GM21447 (cell line): ENCODE results near the gene RFXANK.

ENCODE experiments used
- ATAC-seq: cut with Tn5 transposase; IDR thresholded peaks from one replicate; pipeline ENCODE4 v1.9.1; 2021; ENCODE audit not compliant: unreplicated experiment

The RFXANK gene

GRCh38 chr19:19226663-19227062 is 34.6 kb downstream of the RFXANK start:
- no peak for ATAC-seq

DNA sequence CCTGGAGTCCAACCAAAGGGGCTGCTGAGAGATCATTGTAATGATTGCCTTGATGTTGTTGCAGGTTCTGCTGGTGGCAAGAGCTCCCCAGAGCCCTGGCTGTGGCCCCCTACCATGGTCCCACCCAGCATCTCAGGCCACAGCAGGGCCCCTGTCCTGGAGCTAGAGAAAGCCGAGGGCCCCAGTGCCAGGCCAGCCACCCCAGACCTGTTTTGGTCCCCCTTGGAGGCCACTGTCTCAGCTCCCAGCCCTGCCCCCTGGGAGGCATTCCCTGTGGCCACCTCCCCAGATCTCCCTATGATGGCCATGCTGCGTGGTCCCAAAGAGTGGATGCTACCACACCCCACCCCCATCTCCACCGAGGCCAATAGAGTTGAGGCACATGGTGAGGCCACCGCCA is 35.2 kb downstream of the RFXANK start:
- ATAC-seq, result no peak

DNA sequence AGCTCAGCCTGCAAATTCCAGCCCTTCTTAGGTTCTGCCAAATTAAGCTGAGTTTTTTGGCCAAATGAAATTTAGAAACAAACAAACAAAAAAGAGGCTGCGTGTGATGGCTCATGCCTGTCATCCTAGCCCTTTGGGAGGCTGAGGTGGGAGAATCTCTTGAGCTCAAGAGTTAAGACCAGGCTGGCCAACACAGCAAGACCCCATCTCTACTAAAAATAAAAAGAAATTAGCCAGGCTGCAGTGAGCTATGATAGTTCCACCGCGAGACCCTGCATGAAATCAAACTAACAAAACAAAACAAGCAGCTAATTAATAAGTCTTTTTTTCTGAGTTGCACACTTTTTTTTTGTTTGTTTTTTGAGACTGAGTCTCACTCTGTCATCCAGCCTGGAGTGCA is 37.6 kb downstream of the RFXANK start:
- no peak for ATAC-seq

- ATAC-seq, result no peak
Observed at GRCh38 chr19:19230999-19231398, 38.9 kb downstream of the RFXANK start.

DNA sequence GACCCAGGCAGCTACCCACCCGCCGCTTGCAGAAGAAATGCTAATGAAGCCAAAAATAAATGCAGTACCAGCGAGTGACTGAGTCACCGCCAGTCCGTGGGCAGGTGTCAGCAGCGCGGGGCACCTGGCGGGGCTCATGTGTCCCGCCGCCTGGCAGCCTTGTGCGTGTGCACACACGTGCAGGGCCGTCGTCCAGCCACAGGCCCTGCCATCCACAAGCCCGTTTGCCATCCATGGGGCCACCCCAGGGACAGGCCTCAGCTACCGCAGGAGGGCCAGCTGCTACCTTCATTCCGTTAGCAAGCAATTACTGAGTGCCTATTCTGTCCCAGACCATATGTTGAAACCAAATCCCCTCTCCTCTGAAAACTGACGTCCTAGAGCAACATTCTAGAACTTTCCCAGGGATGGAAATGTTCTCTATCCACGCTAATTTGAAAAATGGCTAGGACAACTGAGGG is 40.2 kb downstream of the RFXANK start:
- ATAC-seq, result no peak

GRCh38 chr19:19234220-19234816 is 42.3 kb downstream of the RFXANK start:
- ATAC-seq, result no peak

GRCh38 chr19:19236173-19236572 is 44.1 kb downstream of the RFXANK start:
- no peak for ATAC-seq

GRCh38 chr19:19238126-19238894 is 46.3 kb downstream of the RFXANK start:
- no peak for ATAC-seq

DNA sequence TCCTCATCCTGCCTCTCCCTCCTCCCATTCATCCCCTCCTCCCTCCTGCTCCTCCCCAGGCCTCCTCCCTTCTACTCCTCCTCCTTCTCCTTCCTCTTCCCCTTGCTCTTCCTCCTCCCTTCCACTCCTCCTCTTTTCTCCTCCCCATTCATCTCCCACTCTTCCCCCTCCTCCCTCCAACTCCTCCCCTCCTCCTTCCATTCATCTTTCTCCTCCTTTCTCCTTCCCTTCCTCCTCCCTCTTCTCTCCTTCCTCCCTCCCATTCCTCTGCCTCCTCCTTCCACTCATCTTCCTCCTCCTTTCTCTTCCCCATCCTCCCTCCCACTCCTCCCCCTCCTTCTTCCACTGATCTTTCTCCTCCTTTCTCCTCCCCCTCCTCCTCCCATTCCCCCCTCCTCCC is 47.6 kb downstream of the RFXANK start:
- no peak for ATAC-seq

GRCh38 chr19:19240476-19240875 is 48.4 kb downstream of the RFXANK start:
- no peak for ATAC-seq

DNA sequence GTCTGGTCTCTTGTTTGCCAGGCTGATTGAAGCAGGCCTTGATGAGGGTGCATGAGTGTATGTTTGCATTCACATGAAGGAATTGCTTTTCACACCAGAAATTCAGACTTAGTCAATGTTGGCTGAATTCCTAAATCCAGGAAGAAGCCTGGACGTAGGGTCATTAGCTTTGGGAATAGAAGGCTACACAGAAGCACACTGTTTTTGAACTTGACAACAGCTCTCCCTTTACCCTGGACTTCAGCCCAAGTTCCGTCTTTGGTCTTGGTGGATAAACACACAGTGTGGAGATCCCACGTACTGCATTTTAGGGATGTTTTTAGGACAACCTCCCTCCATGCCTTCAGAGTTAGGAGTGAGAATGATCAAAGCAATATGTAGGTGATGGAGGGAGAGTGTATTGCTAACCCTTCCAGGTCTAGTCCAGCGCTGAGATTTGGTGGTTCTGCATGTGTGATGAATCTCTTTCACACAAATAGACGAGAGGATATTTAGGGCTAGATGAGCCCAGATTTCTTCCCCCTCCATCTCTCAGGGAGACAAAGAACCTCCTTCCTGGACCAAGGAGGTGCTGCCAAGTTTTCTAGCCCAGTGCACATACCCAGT is 58.2 kb downstream of the RFXANK start:
- ATAC-seq, result no peak
